ENCODE results near the gene ZKSCAN4. TPM values are rescaled to one million over a fixed set of nuclear protein-coding genes. Genes with fewer than 3 reads are reported as not detected.
A peak's percentile ranks its signal among the peaks of the same experiment; 100 is the strongest.

Gene ZKSCAN4
- total RNA-seq, 1 donor from 2014 or later, result 3.1 TPM

- Histone ChIP-seq H3K27ac (no peak overlapping the region), H3K9me3 (no peaks in the 10 kb centered on the region), H3K4me3 (no peak overlapping the region), H3K4me1 (no peaks in the 10 kb centered on the region), H3K27me3 (no peaks in the 10 kb centered on the region), H3K36me3 (peaks cover 23 to 31% of the 10 kb centered on the region in 2 donors)
- intact Hi-C loops (cut with DNase I), result no loop called here
- DNase-seq (ENCODE audit: low spot score in 2 of 2), result no peak
- TF ChIP-seq CTCF (IDR thresholded peaks at IDR 0.05), result no peak
Observed at GRCh38 chr6:28235912-28236452, 16.1 kb downstream of the ZKSCAN4 start.

GRCh38 chr6:28232785-28233184, 19.3 kb downstream of the ZKSCAN4 start:
- no peak for DNase-seq (ENCODE audit: low spot score in 2 of 2)
- Histone ChIP-seq H3K36me3 (peaks cover 37 to 55% of the 10 kb centered on the region in 2 donors), H3K27me3 (no peaks in the 10 kb centered on the region), H3K4me3 (no peak overlapping the region), H3K9me3 (no peaks in the 10 kb centered on the region), H3K27ac (no peak overlapping the region), H3K4me1 (no peaks in the 10 kb centered on the region)
- intact Hi-C loops (cut with DNase I), result no loop called here
- TF ChIP-seq CTCF (IDR thresholded peaks at IDR 0.05), result no peak

- Histone ChIP-seq H3K4me1 (peaks cover 0 to 4% of the 10 kb centered on the region in 2 donors), H3K27me3 (no peaks in the 10 kb centered on the region), H3K27ac (no peak overlapping the region), H3K4me3 (no peak overlapping the region), H3K36me3 (peaks cover 20 to 38% of the 10 kb centered on the region in 2 donors), H3K9me3 (no peaks in the 10 kb centered on the region)
- TF ChIP-seq CTCF (IDR thresholded peaks at IDR 0.05), result no peak
- intact Hi-C loops (cut with DNase I), result loop anchor here (5.0 to 10.0 kb wide), 2 partner anchors 41 to 322 kb away; partner anchors contain the start of gene ZSCAN26
- no peak for DNase-seq (ENCODE audit: low spot score in 2 of 2)
Observed at GRCh38 chr6:28226460-28226859, 25.6 kb downstream of the ZKSCAN4 start.

GRCh38 chr6:28225056-28225834, 26.8 kb downstream of the ZKSCAN4 start, which contains the start of gene ZSCAN9:
ZSCAN9 (plus strand) TSS chr6:28225275; CDS start chr6:28227085, 1,810 bp downstream.
- DNase-seq (ENCODE audit: low spot score in 2 of 2), result peak; percentile 44 to 95
- no peaks in the 10 kb centered on the region for H3K27me3 ChIP-seq
- intact Hi-C loops (cut with DNase I), result loop anchor here (1.0 to 10.0 kb wide), 6 partner anchors 27 to 320 kb away; partner anchors contain the start of genes ZKSCAN4, ZKSCAN8, ZSCAN26 and ZSCAN31
- peaks cover 16 to 32% of the 10 kb centered on the region in 2 donors for H3K36me3 ChIP-seq
- H3K9me3 ChIP-seq, result no peaks in the 10 kb centered on the region
- peaks cover 0 to 4% of the 10 kb centered on the region in 2 donors for H3K4me1 ChIP-seq
- no peak for TF ChIP-seq CTCF (IDR thresholded peaks at IDR 0.05)
- H3K4me3 ChIP-seq, result peak within 1 kb of the TSS; percentile 67 to 73
- peak within 1 kb of the TSS; percentile 75 to 80 for H3K27ac ChIP-seq

GRCh38 chr6:28224131-28225055, 27.7 kb downstream of the ZKSCAN4 start:
- Histone ChIP-seq H3K36me3 (peaks cover 14 to 26% of the 10 kb centered on the region in 2 donors), H3K9me3 (no peaks in the 10 kb centered on the region), H3K4me3 (peak overlapping the region; percentile 67 to 73), H3K27ac (peak overlapping the region; percentile 75 to 80), H3K4me1 (peaks cover 0 to 4% of the 10 kb centered on the region in 2 donors), H3K27me3 (no peaks in the 10 kb centered on the region)
- intact Hi-C loops (cut with DNase I), result loop anchor here (1.0 to 10.0 kb wide), 6 partner anchors 28 to 320 kb away; partner anchors contain the start of genes ZKSCAN4, ZKSCAN8, ZSCAN26 and ZSCAN31
- no peak for TF ChIP-seq CTCF (IDR thresholded peaks at IDR 0.05)
- no peak for DNase-seq (ENCODE audit: low spot score in 2 of 2)
